Measurements from ENCODE around the gene HDDC3. TPM values are rescaled to one million over a fixed set of nuclear protein-coding genes. Genes with fewer than 3 reads are reported as not detected.

Gene HDDC3
- total RNA-seq = 10 to 100 TPM; 14.9 to 17.9 TPM

- peak within 1 kb of the TSS; percentile 93 to 96 for H3K27ac ChIP-seq
- peak within 1 kb of the TSS; percentile 59 to 86 for H3K4me3 ChIP-seq
- H3K27me3 ChIP-seq = no peaks in the 10 kb centered on the region
- DNase-seq (ENCODE audit: low spot score) = peak; percentile 87
- no peaks in the 10 kb centered on the region for H3K36me3 ChIP-seq
- H3K9me3 ChIP-seq = no peaks in the 10 kb centered on the region
- peak; percentile 92 to 96 for TF ChIP-seq CTCF (IDR thresholded peaks at IDR 0.05)
- peaks cover 0 to 54% of the 10 kb centered on the region in 2 donors for H3K4me1 ChIP-seq
Observed at GRCh38 chr15:90931828-90932659, at the start of gene HDDC3. HDDC3 (minus strand) TSS chr15:90932549; CDS start chr15:90932540, 9 bp downstream.

GRCh38 chr15:90982135-90982534 is 49.8 kb upstream of the HDDC3 start:
- no peaks in the 10 kb centered on the region for H3K36me3 ChIP-seq
- no peak for TF ChIP-seq CTCF (IDR thresholded peaks at IDR 0.05)
- no peaks in the 10 kb centered on the region for H3K27me3 ChIP-seq
- no peak overlapping the region for H3K27ac ChIP-seq
- no peaks in the 10 kb centered on the region for H3K9me3 ChIP-seq
- no peaks in the 10 kb centered on the region for H3K4me1 ChIP-seq
- no peak overlapping the region for H3K4me3 ChIP-seq
- DNase-seq (ENCODE audit: low spot score) = no peak

GRCh38 chr15:90981681-90982080 is 49.3 kb upstream of the HDDC3 start:
- no peaks in the 10 kb centered on the region for H3K9me3 ChIP-seq
- no peak for DNase-seq (ENCODE audit: low spot score)
- no peaks in the 10 kb centered on the region for H3K4me1 ChIP-seq
- H3K27me3 ChIP-seq = no peaks in the 10 kb centered on the region
- no peak for TF ChIP-seq CTCF (IDR thresholded peaks at IDR 0.05)
- no peaks in the 10 kb centered on the region for H3K36me3 ChIP-seq
- H3K27ac ChIP-seq = no peak overlapping the region
- no peak overlapping the region for H3K4me3 ChIP-seq

- Histone ChIP-seq H3K4me1 (no peaks in the 10 kb centered on the region), H3K4me3 (no peak overlapping the region), H3K36me3 (no peaks in the 10 kb centered on the region), H3K27me3 (no peaks in the 10 kb centered on the region), H3K9me3 (no peaks in the 10 kb centered on the region), H3K27ac (no peak overlapping the region)
- TF ChIP-seq CTCF (IDR thresholded peaks at IDR 0.05) = no peak
- no peak for DNase-seq (ENCODE audit: low spot score)
Observed at GRCh38 chr15:90979582-90979981, 47.2 kb upstream of the HDDC3 start.

GRCh38 chr15:90974216-90974615 is 41.9 kb upstream of the HDDC3 start:
- Histone ChIP-seq H3K27ac (no peak overlapping the region), H3K27me3 (no peaks in the 10 kb centered on the region), H3K4me3 (no peak overlapping the region), H3K9me3 (no peaks in the 10 kb centered on the region), H3K4me1 (no peaks in the 10 kb centered on the region), H3K36me3 (no peaks in the 10 kb centered on the region)
- no peak for TF ChIP-seq CTCF (IDR thresholded peaks at IDR 0.05)
- no peak for DNase-seq (ENCODE audit: low spot score)

All from right atrium auricular region (tissue), 2 donors.